Transverse colon (tissue), 4 donors: ENCODE measurements around the gene TMSB10. TPM values are rescaled to one million over a fixed set of nuclear protein-coding genes. Genes with fewer than 3 reads are reported as not detected.
A peak's percentile ranks its signal among the peaks of the same experiment; 100 is the strongest.

ENCODE experiments used
- DNase-seq: peaks from one replicate; pipeline ENCODE4 v3.0.0-alpha.2; 2019
- H3K27ac ChIP-seq, 4 donors: fragments of 200-600 bp; sonication (generic); 2 replicates each; pipeline ENCODE4 v1.5.1; 2016 to 2018; ENCODE audit warnings: inconsistent platforms in 4 of 4
- H3K27me3 ChIP-seq: fragments of 200-600 bp; sonication (generic); 2 replicates; pipeline ENCODE4 v1.5.1; 2017; ENCODE audit warnings: inconsistent platforms
- H3K36me3 ChIP-seq, 4 donors: fragments of 200-600 bp; sonication (generic); 2 replicates each; pipeline ENCODE4 v1.5.1; 2017 to 2019; ENCODE audit warnings: inconsistent platforms in 4 of 4
- H3K4me1 ChIP-seq, 4 donors: fragments of 200-600 bp; sonication (generic); 2 replicates each; pipeline ENCODE4 v1.5.1; 2017 to 2020; ENCODE audit warnings: inconsistent platforms in 4 of 4
- H3K4me3 ChIP-seq, 4 donors: fragments of 200-600 bp; sonication (generic); 1 replicate in 1 of 4; 2 replicates in 3 of 4; pipeline versions ENCODE4 v1.5.1 to v1.6.1; 2017 to 2019; ENCODE audit warnings: inconsistent platforms in 4 of 4
- H3K9me3 ChIP-seq, 2 donors: fragments of 200-600 bp; sonication (generic); 2 replicates each; pipeline ENCODE4 v1.5.1; 2017 to 2019; ENCODE audit warnings: inconsistent platforms in 2 of 2
- EP300 ChIP-seq: sonication (generic); formaldehyde crosslinking; IDR thresholded peaks from one replicate; pipeline ENCODE4 v1.6.1; 2017; ENCODE audit warnings: antibody characterized with exemption, low read depth
- POLR2A ChIP-seq: fragments of 450-650 bp; IDR thresholded peaks from one replicate; pipeline ENCODE4 v1.6.1; 2016; ENCODE audit warnings: antibody characterized with exemption, mild to moderate bottlenecking, moderate library complexity
- POLR2AphosphoS5 ChIP-seq, 3 donors: sonication (generic); formaldehyde crosslinking; IDR thresholded peaks; one replicate each; pipeline ENCODE4 v1.6.1; 2016; ENCODE audit warnings: antibody characterized with exemption in 3 of 3
- WGBS, 2 donors: methylation state at CpG; one replicate each; pipeline ENCODE4 v1.1.5; 2018; ENCODE audit warnings: low coverage in 1 of 2; 5-methylcytosine and 5-hydroxymethylcytosine counted together
- in situ Hi-C, 4 donors: fragments of 200-750 bp; cut with MboI; loops; one replicate each; pipeline versions ENCODE4 v1.15.0 to v1.15.1; 2017; ENCODE audit warnings: low sequenced_read_pairs in 3 of 4, low pct_ligation_motif_present in 1 of 4, low pct_unique_long_range_greater_than_20kb in 1 of 4
- intact Hi-C: fragments of 100-400 bp; cut with DNase I; formaldehyde crosslinking; loops from one replicate; pipeline ENCODE4 v1.15.1; 2023; ENCODE audit warnings: low total_unique reads
- total RNA-seq, 4 donors: library from RNA; depleted of rRNA; stranded (reverse); fragments of >200 nt; gene quantifications; one replicate each; pipeline ENCODE4 v1.1.0, GENCODE V29; 2016
- TF ChIP-seq, protein P1 (sequence below), 5 experiments: fragments of 200-600 bp in 3 of 5; fragments of 450-650 bp in 2 of 5; sonication (generic) in 3 of 5; IDR thresholded peaks; 1 replicate in 2 of 5; 2 replicates in 3 of 5; pipeline ENCODE4 v1.5.1; 2016 to 2017; ENCODE audit warnings: antibody characterized with exemption in 5 of 5, inconsistent platforms in 3 of 5, mild to moderate bottlenecking in 2 of 5, moderate library complexity in 1 of 5

The TMSB10 gene
- total RNA-seq, 4 donors from 2014 or later = 1,619 to 4,787 (median 3,693) TPM

- Histone ChIP-seq H3K27me3 (no peaks in the 10 kb centered on the region), H3K9me3 (no peaks in the 10 kb centered on the region), H3K27ac (peak overlapping the region in 1 of 4 donors; percentile 81), H3K4me3 (no peak overlapping the region), H3K36me3 (no peaks in the 10 kb centered on the region), H3K4me1 (peaks cover 0 to 18% (median 7%) of the 10 kb centered on the region in 4 donors)
- TF ChIP-seq POLR2AphosphoS5 (IDR thresholded peaks at IDR 0.05) = no peak
- no peak for TF ChIP-seq EP300
- TF ChIP-seq, protein P1, sequence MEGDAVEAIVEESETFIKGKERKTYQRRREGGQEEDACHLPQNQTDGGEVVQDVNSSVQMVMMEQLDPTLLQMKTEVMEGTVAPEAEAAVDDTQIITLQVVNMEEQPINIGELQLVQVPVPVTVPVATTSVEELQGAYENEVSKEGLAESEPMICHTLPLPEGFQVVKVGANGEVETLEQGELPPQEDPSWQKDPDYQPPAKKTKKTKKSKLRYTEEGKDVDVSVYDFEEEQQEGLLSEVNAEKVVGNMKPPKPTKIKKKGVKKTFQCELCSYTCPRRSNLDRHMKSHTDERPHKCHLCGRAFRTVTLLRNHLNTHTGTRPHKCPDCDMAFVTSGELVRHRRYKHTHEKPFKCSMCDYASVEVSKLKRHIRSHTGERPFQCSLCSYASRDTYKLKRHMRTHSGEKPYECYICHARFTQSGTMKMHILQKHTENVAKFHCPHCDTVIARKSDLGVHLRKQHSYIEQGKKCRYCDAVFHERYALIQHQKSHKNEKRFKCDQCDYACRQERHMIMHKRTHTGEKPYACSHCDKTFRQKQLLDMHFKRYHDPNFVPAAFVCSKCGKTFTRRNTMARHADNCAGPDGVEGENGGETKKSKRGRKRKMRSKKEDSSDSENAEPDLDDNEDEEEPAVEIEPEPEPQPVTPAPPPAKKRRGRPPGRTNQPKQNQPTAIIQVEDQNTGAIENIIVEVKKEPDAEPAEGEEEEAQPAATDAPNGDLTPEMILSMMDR (IDR thresholded peaks at IDR 0.05) = no peak
- no peak for TF ChIP-seq POLR2A
- WGBS, 2 donors = 52 to 94% methylated on average over 2 of the region's 2 CpGs
- no peak for DNase-seq
- intact Hi-C loops (no loop called here), in situ Hi-C loops (no loop called here)
Measured at GRCh38 chr2:84918430-84918829, 13.0 kb downstream of the TMSB10 start.

DNA sequence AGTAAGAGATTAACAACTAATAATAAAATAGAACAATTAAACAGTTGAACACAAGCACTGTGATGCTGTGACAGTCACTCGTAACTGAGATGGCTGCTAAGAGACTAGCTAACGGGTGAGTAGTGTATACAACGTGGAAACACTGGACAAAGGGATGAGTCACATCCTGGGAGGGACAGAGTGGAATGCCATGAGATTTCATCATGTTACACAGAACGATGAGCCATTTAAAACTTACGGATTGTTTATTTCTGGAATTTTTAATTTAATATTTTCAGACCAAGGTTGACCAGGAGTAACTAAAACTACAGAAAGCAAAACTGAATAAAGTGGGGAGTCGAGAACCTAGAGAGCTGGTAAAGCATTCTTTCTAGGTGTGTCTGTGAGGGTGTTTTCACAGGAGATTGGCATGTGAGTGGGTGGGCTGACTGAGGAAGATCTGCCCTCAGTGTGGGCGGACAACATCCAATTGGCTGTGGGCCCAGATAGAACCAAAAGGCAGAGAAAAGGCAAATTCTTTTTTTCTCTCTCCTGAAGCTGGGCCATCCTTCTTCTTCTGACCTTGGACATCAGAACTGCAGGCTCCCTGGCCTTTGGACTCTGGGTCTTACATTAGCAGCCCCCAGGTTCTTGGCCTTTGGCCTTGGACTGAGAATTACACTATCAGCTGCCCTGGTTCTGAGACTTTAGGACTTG lies 14.6 kb downstream of the TMSB10 start:
- Histone ChIP-seq H3K36me3 (no peaks in the 10 kb centered on the region), H3K27me3 (no peaks in the 10 kb centered on the region), H3K9me3 (no peaks in the 10 kb centered on the region), H3K4me1 (peaks cover 0 to 30% (median 10%) of the 10 kb centered on the region in 4 donors), H3K27ac (peak overlapping the region; percentile 66 to 81 (median 80)), H3K4me3 (no peak overlapping the region)
- DNase-seq = peak; percentile 42
- in situ Hi-C loops (no loop called here), intact Hi-C loops (no loop called here)
- TF ChIP-seq EP300 (no peak), POLR2A (no peak), POLR2AphosphoS5 (IDR thresholded peaks at IDR 0.05) (peak in 2 of 3 donors; percentile 65 to 73)
- TF ChIP-seq, protein P1 (IDR thresholded peaks at IDR 0.05) = no peak
- WGBS, 2 donors = 26 to 31% methylated on average over 7 of the region's 7 CpGs

DNA sequence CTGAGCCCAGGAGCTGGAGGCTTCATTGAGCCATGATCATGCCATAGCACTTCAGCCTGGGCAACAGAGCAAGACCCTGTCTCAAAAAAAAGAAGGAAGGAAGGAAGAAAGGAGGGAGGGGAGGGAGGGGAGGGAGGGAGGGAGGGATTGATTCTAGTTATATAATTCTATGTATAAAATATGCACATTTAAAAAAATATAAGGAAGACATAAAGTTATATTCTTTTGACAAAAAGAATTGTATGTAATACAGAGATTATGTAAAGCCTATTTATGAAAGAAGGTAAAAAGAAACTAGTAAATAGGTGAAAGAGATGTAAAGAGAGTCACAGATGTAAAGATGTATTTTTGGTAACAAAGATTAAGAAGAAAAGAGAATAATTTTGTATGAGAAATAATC lies 17.6 kb downstream of the TMSB10 start:
- Histone ChIP-seq H3K9me3 (no peaks in the 10 kb centered on the region), H3K36me3 (no peaks in the 10 kb centered on the region), H3K27ac (no peak overlapping the region), H3K27me3 (no peaks in the 10 kb centered on the region), H3K4me3 (no peak overlapping the region), H3K4me1 (peaks cover 5 to 52% (median 27%) of the 10 kb centered on the region in 4 donors)
- no peak for DNase-seq
- intact Hi-C loops (no loop called here), in situ Hi-C loops (no loop called here)
- TF ChIP-seq, protein P1 (IDR thresholded peaks at IDR 0.05) = no peak
- TF ChIP-seq EP300 = no peak
- no peak for TF ChIP-seq POLR2AphosphoS5 (IDR thresholded peaks at IDR 0.05)
- TF ChIP-seq POLR2A = no peak

GRCh38 chr2:84924173-84925106 lies 19.0 kb downstream of the TMSB10 start:
- in situ Hi-C loops (loop anchor here in 1 of 4 donors (5.0 to 25.0 kb wide), 2 partner anchors 88 to 363 kb away; no protein-coding TSS in a partner anchor), intact Hi-C loops (no loop called here)
- Histone ChIP-seq H3K27ac (peak overlapping the region; percentile 36 to 69 (median 56)), H3K4me3 (no peak overlapping the region), H3K27me3 (no peaks in the 10 kb centered on the region), H3K4me1 (peaks cover 5 to 48% (median 27%) of the 10 kb centered on the region in 4 donors), H3K36me3 (no peaks in the 10 kb centered on the region), H3K9me3 (no peaks in the 10 kb centered on the region)
- 50 to 77% methylated on average over 3 to 9 of the region's 9 CpGs for WGBS, 2 donors
- DNase-seq = peak; percentile 62
- TF ChIP-seq POLR2A (no peak), POLR2AphosphoS5 (IDR thresholded peaks at IDR 0.05) (peak in 1 of 3 donors; percentile 3), EP300 (no peak)
- TF ChIP-seq, protein P1 (IDR thresholded peaks at IDR 0.05) = no peak
